Measurements from ENCODE around the gene GPC6.

GRCh38 chr13:93473441-93474270, 247.0 kb downstream of the GPC6 start:
- TF ChIP-seq CTCF (conservative IDR thresholded peaks at IDR 0.05) (no peak), ZFX (IDR thresholded peaks at IDR 0.05) (no peak)
